Occipital lobe (tissue), 2 donors: Measurements from ENCODE around the gene DOCK9. TPM values are rescaled to one million over a fixed set of nuclear protein-coding genes. Genes with fewer than 3 reads are reported as not detected.

Experiments used
- DNase-seq: peaks from one replicate; lab custom pipeline; 2025; lab: John Stamatoyannopoulos, UW
- total RNA-seq: library from RNA; depleted of rRNA; stranded (reverse); fragments of >200 nt; gene quantifications from one replicate; pipeline ENCODE4 v1.2.3, GENCODE V29; 2014

Gene DOCK9
- total RNA-seq, 1 donor from 2014 or later = 200 TPM

- no peak for DNase-seq
Observed at GRCh38 chr13:98947925-98948324, 29.9 kb downstream of the DOCK9 start.

GRCh38 chr13:98945863-98946605, 31.8 kb downstream of the DOCK9 start:
- DNase-seq = no peak

- no peak for DNase-seq
Observed at GRCh38 chr13:98944336-98944735, 33.5 kb downstream of the DOCK9 start.

GRCh38 chr13:98942997-98943396, 34.9 kb downstream of the DOCK9 start:
- no peak for DNase-seq

- DNase-seq = no peak
Observed at GRCh38 chr13:98942485-98942884, 35.4 kb downstream of the DOCK9 start.

- DNase-seq = no peak
Observed at GRCh38 chr13:98941536-98941935, 36.3 kb downstream of the DOCK9 start.

GRCh38 chr13:98941126-98941525, 36.7 kb downstream of the DOCK9 start:
- DNase-seq = no peak

GRCh38 chr13:98940325-98941001, 37.4 kb downstream of the DOCK9 start:
- DNase-seq = no peak

- DNase-seq = no peak
Observed at GRCh38 chr13:98939660-98940191, 38.1 kb downstream of the DOCK9 start.

GRCh38 chr13:98938801-98939200, 39.1 kb downstream of the DOCK9 start:
- no peak for DNase-seq

- DNase-seq = no peak
Observed at GRCh38 chr13:98937911-98938381, 39.9 kb downstream of the DOCK9 start.

GRCh38 chr13:98934243-98934642, 43.6 kb downstream of the DOCK9 start:
- DNase-seq = no peak

- no peak for DNase-seq
Observed at GRCh38 chr13:98930151-98930591, 47.7 kb downstream of the DOCK9 start.

- no peak for DNase-seq
Observed at GRCh38 chr13:98927951-98928927, 49.6 kb downstream of the DOCK9 start.

- DNase-seq = no peak
Observed at GRCh38 chr13:98925949-98926348, 51.9 kb downstream of the DOCK9 start.

- DNase-seq = no peak
Observed at GRCh38 chr13:98923641-98924397, 54.0 kb downstream of the DOCK9 start.

GRCh38 chr13:98922306-98922705, 55.6 kb downstream of the DOCK9 start:
- DNase-seq = no peak

- DNase-seq = peak; percentile 44
Observed at GRCh38 chr13:98921786-98922185, 56.1 kb downstream of the DOCK9 start.

GRCh38 chr13:98921015-98921580, 56.8 kb downstream of the DOCK9 start:
- no peak for DNase-seq

GRCh38 chr13:98919566-98919965, 58.3 kb downstream of the DOCK9 start:
- DNase-seq = no peak
